ENCODE results near the gene PLCXD1.
"Not testable (repeated sequence)": the region's sequence is repeated elsewhere in the genome, so short reads cannot be mapped to it uniquely, and the experiment has no call there.

PLCXD1 gene

DNA sequence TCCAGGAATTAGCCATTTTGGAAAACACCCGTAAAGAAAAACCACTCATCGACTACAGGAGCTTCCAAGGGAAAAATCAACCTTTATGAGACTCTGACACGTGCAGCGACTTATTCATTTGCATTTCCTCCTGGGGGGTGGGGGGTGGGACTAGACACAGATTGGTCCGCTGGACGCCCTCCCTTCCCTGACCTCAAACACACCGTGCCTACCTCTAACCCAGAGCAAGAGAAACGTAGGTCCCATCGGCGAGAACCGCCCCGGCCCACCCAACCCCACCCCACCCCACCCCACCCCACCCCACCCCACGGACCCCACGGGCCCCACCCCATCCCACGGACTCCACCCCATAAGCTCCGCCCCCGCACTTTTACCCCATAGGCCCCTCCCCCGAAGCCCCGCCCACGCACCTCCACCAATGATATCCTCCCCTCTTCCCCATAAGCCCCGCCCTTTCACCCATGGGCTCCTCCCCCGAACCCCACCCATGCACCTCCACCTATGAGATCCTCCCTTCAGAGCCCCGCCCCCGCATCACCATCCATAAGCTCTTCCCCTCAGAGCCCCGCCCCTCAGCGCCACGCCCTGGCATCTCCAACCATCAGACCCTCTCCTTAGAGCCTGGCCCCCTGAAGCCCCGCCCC, 36.4 kb downstream of the PLCXD1 start:
- DNase-seq (ENCODE audit: low read depth in 2 of 2) = peak in 1 of 2 donors; percentile 97

DNA sequence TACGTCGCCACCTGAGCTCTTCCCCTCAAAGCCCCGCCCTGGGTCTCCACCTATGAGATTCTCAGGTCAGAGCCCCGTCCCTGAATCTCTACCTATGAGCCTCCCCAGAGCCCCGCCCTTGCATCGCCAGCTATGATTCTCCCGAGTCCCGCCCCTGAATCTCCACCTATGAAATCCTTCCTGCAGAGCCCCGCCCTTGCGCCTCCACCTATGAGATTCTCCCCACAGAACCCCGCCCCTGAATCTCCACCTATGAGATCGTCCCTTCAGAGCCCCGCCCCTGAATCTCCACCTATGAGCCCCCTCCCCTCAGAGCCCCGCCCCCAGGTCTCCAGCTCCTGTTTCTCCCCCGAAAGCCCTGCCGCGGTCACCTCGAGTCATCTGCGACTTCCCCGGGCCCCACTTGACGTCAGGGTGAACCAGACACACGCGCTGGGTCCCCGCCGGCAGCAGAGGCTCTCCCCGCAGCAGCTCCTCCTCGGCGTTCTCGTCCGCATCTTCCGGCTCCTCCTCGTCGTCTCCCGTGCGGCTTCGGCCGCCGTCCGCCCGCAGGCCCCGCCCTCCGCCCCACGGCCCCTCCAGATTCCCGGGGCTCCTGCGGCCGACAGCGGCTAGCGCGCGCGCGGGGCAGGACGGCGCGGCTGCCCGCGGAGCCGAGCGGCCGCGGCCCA, 37.0 kb downstream of the PLCXD1 start:
- peak; percentile 94 to 97 for DNase-seq (ENCODE audit: low read depth in 2 of 2)

DNA sequence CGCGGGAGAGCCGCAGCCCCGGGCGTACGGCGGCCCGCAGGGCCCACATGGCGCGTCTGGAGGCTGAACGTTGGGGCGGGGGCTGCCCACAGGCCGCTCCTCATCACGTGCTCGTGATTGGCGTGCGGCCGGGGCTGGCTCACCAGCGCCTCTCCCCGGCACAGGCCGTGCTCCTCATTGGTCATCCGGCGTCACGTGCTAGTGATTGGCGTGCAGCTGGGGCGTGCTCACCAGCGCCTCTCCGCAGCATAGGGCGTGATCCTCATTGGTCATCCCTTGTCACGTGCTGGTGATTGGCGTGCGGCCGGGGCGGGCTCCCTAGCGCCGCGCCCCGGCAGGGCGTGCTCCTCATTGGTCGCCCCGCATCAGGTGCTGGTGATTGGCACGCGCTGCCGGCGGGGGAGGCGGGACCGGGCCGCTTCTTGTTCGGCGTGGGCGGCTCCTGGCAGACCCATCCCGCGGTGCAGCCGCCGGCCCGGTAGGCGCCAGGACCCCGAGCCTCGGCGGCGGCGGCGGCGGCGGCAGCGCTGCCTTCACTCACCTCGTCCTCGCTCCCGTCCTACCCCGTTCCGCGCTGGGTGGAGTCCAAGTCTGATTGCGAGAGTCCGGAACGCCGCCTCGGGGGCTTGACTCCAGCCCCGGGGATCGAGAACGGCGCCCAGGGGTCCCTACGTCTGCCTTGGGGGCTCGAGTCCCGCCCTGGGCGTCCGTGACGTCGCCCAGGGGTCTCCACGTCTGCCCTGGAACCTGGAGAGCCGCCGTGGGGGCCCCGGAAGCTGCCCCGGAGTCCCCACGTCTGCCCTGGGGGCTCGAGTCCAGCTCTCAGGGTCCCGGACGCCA, 37.8 kb downstream of the PLCXD1 start, which contains the start of gene GTPBP6:
TSS of gene GTPBP6 (minus strand) at position 58 of the 840 bp plus-strand sequence. CDS start at position 49, 9 bp downstream.
- DNase-seq (ENCODE audit: low read depth in 2 of 2) = peak; percentile 95

DNA sequence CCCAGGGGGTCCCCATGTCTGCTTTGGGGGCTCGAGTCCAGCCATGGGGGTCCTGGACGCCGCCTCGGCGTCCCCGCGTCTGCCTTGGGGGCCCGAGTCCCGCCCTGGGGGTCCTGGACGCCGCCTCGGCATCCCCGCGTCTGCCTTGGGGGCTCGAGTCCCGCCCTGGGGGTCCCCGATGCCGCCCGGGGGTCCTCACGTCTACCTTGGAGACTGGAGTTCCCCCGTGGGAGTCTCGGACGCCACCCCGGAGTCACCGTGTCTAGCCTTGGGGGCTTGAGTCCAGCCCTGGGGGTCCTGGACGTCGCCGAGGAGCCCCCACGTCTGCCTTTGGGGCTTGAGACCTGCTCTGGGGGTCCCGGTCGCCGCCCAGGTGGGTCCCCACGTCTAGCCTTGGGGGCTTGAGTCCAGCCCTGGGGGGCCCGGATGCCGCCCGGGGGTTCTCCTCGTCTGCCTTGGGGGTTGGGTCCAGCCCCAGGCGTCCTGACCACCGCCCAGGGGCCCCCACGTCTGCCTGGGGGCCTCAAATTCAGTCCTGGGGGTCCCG, 38.5 kb downstream of the PLCXD1 start:
- no peak for DNase-seq (ENCODE audit: low read depth in 2 of 2)

DNA sequence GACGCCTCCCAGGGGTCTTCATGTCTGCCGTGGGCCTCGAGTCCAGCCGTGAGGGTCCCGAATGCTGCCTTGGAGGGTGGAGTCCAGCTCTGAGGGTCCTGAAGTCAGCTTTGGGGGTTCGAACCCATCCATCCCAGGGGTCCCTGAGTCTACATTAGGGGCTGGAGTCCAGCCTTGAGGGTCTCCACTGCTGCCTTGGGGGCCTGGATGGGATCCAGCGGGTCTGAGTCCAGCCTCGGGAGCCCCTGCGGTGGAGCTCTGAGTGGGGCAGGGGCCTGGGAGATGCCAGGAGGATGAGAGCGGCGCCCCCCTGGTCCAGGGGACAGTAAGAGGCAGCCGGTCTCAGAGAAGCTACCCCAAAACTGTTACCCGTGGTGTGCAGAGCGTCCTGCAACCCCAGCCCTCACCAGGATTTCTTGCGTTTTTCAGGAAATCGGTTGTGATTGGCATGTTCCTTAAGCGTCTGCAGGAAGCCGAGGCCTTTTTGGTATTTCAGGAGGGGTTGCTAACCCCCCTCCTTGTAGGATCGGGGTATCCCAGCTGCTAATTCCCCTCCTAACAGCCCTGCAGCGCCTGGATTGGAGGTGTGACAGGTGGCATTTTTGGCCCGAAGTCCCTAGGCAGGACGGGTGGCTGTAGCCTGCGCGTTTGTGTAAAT, 39.1 kb downstream of the PLCXD1 start:
- no peak for DNase-seq (ENCODE audit: low read depth in 2 of 2)

DNA sequence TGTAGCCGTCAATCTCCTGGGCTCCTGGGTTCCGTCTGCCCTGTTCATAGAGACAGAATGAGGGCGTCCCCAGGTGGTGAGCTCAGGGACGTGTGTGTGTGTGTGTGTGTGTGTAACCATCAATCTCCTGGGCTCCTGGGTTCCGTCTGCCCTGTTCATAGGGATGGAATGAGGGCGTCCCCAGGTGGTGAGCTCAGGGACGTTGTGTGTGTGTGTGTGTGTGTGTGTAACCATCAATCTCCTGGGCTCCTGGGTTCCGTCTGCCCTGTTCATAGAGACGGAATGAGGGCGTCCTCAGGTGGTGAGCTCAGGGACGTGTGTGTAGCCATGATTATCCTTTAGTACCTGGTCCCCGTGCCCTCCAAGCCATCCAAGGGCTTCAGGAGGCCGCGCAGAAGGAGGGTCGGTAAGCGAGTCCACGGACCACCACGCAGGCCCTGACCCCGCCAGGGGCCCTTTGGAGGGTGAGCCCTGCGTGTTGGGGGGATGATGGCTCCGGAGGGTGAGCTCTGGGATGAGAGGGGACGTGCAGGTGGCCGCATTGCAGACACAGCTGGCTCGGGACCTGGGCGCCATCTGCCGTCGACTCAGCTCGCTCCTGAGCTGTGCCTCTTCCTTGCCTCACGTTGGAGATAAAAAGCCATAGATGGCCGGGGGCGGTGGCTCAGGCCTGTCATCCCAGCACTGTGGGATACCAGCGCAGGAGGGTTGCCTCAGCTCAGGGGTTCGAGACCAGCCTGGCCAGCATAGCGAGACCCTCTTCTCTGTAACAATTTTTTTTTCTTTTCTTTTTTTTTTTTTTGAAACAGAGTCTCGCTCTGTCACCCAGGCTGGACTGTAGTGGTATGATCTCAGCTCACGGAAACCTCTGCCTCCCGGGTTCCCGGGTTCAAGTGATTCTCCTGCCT, 42.8 kb downstream of the PLCXD1 start:
- DNase-seq (ENCODE audit: low read depth in 2 of 2) = no peak

DNA sequence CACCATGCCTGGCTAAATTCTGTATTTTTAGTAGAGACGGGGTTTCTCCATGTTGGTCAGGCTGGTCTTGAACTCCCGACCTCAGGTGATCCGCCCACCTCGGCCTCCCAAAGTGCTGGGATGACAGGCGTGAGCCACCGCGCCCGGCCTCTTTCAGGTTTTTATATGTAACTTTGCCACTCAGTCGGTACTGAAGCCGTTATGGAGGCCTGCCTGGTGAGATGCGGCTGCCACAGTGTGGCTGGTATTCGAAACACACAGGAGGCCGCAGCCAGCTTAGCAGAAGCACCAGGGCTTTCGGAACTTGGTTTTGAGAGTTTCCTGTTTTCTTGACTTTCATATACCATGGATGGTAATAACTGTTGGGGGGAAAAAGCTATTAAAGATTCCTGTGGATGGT, 43.5 kb downstream of the PLCXD1 start:
- not testable (repeated sequence) for DNase-seq (ENCODE audit: low read depth in 2 of 2)

DNA sequence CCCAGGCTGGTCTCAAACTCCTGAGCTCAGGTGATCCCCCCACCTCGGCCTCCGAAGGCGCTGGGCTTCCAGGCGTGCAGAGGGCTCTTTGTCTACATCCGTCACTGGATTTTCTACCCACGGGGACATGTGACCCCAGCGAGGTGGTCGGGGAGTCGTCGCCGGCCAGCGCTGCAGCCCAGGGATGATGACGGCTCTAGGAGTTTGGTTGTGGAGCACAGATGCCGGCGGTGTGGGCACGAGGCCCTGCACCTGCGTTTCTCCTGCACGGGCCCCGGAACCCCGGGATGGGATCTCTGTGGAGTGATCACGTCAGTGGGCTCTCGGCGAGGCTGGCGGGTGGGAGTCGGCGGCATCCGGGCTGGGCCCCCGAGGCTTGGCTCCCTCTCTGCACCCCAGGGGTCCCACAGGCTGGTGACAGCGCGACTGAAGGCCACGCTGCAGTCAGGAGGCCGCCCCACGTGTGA, 46.5 kb downstream of the PLCXD1 start:
- DNase-seq (ENCODE audit: low read depth in 2 of 2) = no peak

DNA sequence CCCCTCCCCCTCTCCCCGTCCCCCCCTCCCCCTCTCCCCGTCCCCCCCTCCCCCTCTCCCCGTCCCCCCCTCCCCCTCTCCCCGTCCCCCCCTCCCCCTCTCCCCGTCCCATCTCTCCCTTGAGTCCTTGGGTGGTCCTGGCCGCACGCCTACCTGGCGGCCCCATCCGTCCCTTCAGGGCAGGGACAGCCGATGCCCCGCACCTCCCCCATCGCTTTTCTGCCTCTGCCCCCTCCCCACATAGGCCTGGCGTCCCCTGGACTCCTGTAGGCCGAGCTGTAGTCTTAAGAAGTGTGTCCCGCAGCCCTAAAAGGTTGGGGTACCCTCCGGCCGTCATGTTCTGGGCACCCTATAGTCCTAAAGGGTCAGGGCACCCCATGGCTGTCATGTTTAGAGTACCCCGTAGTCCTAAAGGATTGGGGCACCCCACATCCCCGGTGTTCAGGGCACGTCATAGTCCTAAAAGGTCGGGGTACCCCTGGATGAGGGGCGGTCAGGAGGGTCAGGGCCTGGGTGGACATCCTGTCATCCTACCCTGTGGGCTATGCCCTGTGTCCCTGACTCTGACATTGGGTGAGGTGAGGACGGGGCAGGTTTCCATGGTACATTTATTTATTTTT, 48.2 kb downstream of the PLCXD1 start:
- DNase-seq (ENCODE audit: low read depth in 2 of 2) = no peak

DNA sequence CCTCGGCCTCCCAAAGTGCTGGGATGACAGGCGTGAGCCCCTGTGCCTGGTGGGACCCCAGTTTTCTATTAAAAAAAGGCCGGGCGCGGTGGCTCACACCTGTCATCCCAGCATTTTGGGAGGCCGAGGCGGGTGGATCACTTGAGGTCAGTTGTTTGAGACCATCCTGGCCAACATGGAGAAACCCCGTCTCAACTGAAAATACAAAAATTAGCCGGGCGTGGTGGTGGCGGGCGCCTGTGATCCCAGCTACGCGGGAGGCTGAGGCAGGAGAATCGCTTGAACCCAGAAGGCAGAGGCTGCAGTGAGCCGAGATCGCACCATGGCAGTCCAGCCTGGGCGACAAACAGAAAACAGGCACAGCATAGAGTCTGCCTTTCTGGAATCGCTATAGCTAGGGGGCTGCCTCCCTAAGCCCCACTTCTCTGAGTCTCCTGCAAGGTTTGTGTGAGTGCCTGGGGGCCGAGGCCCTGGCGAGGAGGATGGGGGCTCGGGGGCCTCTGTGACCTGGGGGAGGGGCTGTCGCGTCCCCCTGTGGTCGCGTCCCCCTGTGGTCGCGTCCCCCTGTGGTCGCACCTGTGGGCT, 49.1 kb downstream of the PLCXD1 start:
- not testable (repeated sequence) for DNase-seq (ENCODE audit: low read depth in 2 of 2)

DNA sequence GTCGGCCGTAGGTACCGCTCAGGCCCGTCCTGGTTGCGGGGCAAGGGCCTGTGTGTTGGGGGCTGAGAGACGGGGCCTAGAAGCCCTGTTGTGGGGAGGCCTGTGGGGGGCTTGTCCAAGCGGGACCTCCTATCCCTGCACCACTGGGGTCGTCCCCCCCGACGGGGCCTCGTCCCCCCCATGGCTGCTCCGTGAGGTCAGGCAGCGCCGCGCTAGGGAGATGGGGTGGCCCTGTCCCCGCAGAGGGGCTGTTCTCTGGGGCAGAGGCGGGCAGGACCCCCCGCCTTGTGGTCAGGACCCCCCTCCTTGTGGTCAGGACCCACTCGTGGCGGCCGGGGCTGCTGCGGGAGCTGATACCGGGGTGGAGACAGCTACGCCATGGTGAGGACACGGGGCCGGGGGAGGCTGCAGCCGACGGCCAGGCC, 49.6 kb downstream of the PLCXD1 start:
- DNase-seq (ENCODE audit: low read depth in 2 of 2) = no peak

DNA sequence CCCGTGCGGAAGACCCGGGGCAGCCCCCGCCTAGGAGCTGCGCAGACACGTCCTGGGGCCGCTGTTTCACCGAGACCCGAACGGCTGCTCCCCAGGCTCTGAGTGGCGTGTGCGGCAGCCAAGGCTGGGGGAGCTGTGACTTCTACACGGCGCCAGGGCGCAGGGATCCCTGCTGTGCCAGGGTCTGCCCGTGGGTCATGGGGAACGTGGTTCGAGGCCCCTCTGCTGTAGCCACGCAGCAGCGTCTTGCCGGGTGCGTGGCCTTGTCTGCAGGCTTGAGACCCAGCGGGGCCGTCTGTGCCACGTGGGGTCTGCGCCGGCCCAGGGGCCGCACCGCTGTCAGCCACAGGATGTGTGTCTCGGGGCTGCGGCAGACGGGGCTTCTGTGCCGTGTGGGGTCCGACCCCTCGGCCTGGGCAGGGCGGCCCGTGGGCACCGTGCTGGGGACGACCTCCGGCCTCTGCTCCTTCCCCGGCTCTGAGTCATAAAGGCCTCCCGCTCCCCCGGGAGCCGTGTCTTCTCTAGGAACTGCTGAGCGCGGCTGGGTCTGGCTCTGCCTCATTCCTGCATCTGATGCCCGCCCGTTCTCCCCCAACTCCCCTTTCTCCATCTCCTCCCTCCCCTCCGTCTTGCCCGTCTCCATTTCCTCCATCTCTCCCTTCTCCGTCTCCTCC, 50.1 kb downstream of the PLCXD1 start:
- no peak for DNase-seq (ENCODE audit: low read depth in 2 of 2)

DNA sequence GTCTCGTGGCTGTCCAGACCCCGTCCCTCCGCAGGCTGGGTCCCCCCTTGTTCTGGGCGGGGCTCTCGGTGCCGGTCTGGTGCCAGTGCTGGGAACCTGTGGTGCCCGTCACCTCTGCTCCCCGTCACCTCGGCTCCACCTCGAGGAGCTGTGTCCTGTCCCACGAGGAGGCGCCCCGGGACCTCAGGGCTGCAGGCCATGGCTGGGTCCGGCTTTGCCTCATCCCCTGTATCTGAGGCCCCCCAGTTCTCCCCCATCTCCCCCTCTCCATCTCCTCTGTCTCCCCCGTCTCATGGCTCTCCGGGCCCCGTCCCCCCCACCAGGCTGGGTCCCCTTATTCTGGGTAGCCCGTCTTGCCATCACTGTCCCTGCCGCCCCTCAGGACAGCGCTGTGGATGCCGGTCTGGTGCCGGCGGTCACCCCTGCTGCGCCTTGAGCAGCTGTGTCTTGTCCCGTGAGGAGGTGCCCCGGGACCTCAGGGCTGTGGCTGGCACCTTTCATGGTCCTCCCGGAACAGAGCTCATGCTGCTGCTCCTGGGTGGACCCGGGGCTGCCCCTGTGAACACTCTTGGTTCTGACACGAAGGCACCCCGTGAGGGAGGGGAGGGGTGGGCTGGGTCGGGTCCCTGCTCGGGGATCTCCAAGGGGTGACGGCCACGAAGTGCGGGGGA, 50.8 kb downstream of the PLCXD1 start:
- no peak for DNase-seq (ENCODE audit: low read depth in 2 of 2)

DNA sequence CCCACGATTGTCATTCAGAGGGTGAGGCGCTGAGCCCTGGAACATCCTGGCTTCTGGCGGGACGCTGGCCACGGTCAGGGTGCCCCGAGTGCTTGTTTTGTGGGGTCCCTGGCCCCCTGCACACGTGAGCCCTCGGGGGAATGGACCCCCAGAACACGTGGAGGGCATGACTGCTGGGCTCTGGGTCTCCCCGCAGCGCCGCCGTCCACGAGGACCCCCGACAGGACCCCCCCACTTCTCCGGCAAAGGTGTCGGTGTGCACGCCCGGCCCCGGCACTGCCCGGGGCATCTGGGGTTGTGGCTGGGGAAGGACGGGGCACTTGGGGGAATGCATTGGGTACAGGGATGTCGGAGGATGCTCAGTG, 51.3 kb downstream of the PLCXD1 start:
- DNase-seq (ENCODE audit: low read depth in 2 of 2) = no peak

DNA sequence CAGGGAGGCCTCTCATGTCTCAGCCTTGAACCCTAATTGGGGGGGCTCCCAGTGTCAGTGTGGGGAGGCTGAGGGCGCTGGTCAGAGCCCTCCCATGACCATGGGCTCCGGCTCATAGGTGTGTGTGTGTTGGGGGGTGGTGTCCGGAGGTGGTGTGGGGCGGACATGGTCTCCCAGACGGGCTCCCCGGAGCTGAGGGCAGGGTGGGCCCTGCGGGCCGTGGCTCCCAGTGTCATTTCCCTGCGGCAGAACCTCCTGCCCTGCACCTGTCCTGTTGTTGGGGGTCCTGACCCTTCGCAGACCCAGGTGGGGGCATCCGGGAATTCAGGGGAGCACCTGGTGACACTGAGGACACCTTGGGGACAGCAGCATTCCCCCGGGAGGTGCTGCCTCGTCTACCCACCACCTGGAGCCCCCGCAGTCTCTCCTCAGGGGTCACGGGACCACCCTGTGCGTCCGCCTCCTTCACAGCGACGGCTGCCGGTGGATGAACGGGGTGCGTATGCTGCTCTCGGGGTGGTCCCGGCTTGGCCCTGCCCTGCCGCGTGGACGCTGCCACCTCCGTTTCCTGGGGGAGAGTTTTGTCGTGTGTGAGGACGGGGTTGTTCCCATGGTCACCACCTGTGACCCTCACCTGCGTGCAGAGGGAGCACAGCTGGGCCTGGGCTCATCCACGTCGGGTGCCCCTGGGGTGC, 51.9 kb downstream of the PLCXD1 start:
- DNase-seq (ENCODE audit: low read depth in 2 of 2) = no peak

DNA sequence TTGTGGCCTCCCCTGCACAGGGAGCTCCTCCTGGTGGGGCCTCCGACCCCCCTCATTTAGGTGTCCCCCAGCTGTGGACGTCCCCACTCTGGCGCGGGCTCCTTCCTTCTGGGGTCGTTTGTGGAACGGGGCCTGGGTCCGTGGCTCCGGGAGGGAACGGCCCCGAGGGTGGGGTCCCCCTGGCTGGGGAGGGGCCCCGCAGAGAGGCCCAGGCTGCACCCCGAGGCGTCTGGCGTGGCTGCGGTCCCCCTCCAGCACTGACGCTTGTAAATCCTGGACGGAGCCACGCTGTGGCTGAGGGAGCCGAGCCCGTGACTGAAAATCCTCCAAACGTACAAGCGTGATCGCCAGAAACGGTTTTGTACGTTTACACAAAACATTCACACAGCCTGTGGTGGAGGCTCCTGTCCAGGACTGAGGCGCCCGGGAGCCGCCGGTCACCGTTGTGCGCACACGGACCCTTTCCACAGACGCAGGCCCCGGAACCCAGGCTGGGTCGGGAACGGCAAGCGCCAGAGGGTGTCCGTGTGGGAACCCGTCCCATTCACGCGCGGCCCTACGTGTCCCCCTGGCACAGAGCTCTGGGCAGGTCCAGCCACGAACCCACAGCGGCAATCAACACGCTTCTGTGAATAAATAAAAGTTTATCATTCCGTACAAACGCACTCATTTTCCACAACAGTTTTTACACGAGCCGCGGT, 52.6 kb downstream of the PLCXD1 start:
- no peak for DNase-seq (ENCODE audit: low read depth in 2 of 2)

DNA sequence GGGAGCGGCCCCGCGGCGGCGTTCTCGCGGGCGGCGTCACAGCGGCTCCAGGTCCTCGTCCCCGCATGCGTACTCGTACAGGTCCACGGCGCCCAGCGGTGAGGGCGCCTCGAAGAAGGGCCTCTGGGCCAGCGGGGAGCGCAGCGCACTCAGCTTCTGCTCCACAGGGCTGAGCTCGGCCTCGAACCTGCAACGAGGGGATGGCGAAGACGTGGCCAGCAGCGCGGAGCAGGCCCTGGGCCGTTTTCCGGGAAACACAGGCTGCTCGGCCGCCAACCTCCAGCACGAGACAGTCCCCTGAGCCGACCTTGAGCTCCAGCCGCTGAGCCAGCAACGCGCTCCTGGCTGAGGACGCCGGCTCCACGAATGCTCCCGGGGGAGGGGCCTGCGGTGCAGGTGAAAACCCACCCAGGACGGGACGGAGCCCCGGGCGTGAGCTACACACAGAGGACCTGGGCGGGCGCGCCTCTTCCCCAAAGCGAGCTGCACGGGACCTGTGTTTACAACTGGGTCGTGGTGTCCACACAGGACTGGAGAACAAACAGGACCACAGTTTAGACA, 53.2 kb downstream of the PLCXD1 start:
- DNase-seq (ENCODE audit: low read depth in 2 of 2) = no peak
